Heart left ventricle (tissue), 16 donors: Measurements from ENCODE around the gene COCH. TPM values are rescaled to one million over a fixed set of nuclear protein-coding genes. Genes with fewer than 3 reads are reported as not detected.

Experiments
- ATAC-seq, 4 donors: fragments of 200-7000 bp; cut with Tn5 transposase; one replicate each; pipeline ENCODE4 v1.9.1; 2020 to 2022; ENCODE audit warnings: moderate library complexity in 4 of 4, mild to moderate bottlenecking in 3 of 4, moderate number of reproducible peaks in 1 of 4
- DNase-seq, 5 donors: peaks; one replicate each; pipeline ENCODE4 v3.0.0-alpha.2; 2020
- H3K27ac ChIP-seq, 12 donors: fragments of 200-600 bp; sonication (generic) in 4 of 12; one replicate each; pipeline versions ENCODE4 v1.5.0 to v1.8.0; 2016 to 2022; ENCODE audit warnings: mild to moderate bottlenecking in 2 of 12
- H3K27me3 ChIP-seq, 9 donors: fragments of 200-600 bp; sonication (generic) in 2 of 9; one replicate each; pipeline versions ENCODE4 v1.5.1 to v1.8.0; 2016 to 2022; ENCODE audit warnings: mild to moderate bottlenecking in 3 of 9
- H3K36me3 ChIP-seq, 9 donors: fragments of 200-600 bp; sonication (generic) in 2 of 9; one replicate each; pipeline versions ENCODE4 v1.5.0 to v1.8.0; 2018 to 2022; ENCODE audit warnings: mild to moderate bottlenecking in 2 of 9
- H3K4me1 ChIP-seq, 12 donors: fragments of 200-600 bp; sonication (generic) in 4 of 12; one replicate each; pipeline versions ENCODE4 v1.5.0 to v1.8.0; 2016 to 2022; ENCODE audit warnings: mild to moderate bottlenecking in 3 of 12
- H3K4me3 ChIP-seq, 12 donors: fragments of 200-600 bp; sonication (generic) in 4 of 12; one replicate each; pipeline versions ENCODE4 v1.5.0 to v1.8.0; 2017 to 2022; ENCODE audit warnings: mild to moderate bottlenecking in 9 of 12, moderate library complexity in 4 of 12
- H3K9me3 ChIP-seq, 12 donors: fragments of 200-600 bp; sonication (generic) in 4 of 12; one replicate each; pipeline versions ENCODE4 v1.5.0 to v1.8.0; 2016 to 2022; ENCODE audit warnings: mild to moderate bottlenecking in 1 of 12
- POLR2A ChIP-seq, 2 donors: fragments of 450-650 bp; IDR thresholded peaks; one replicate each; pipeline ENCODE4 v1.6.1; 2017; ENCODE audit warnings: antibody characterized with exemption in 2 of 2, mild to moderate bottlenecking in 2 of 2, moderate library complexity in 2 of 2
- WGBS, 4 donors: extraction: QIAGEN DNeasy Blood & Tissue Kit in 2 of 4; methylation state at CpG; one replicate each; pipeline versions ENCODE4 v1.1.5 to v1.1.7; 2013 to 2018; 5-methylcytosine and 5-hydroxymethylcytosine counted together
- intact Hi-C, 10 donors: fragments of 100-400 bp; cut with DNase I; formaldehyde crosslinking; loops; one replicate each; pipeline versions ENCODE4 v1.11.1 to v1.14.2; 2022
- polyA plus RNA-seq, 2 donors: library from polyadenylated mRNA; stranded (reverse); fragments of 200-250 nt; gene quantifications; one replicate each; pipeline ENCODE4 v1.2.3, GENCODE V29; 2013
- total RNA-seq, 9 donors: library from RNA; depleted of rRNA in 2 of 9; stranded (reverse); fragments of >200 nt in 2 of 9; fragmentation: NEBNext Ultra II Directional in 3 of 9; extraction: Animal tissue kit (Norgen Biotek cat#: 25700) in 3 of 9; gene quantifications; one replicate each; pipeline versions ENCODE4 v1.1.0 to v1.2.4, GENCODE V29; 2016 to 2023
- TF ChIP-seq, protein P1 (sequence below), 12 donors: fragments of 200-600 bp; sonication (generic) in 4 of 12; IDR thresholded peaks; one replicate each; pipeline versions ENCODE4 v1.5.0 to v1.8.0; 2018 to 2022; ENCODE audit warnings: antibody characterized with exemption in 12 of 12, mild to moderate bottlenecking in 5 of 12
- donor health status: ischemic (EF 13 %, LVEDD 7.1; RV severe dilation, severe dysfunction).
- donor health status: healthy with polysubstance abuse.
- donor health status: DM: no; HTN: yes; CAD: no.
- donor health status: DM: no; HTN: no; CAD: no.
- donor health status: ischemic (EF 25% LVEDD 6.9; RV normal size, moderate dysfunction).
- donor health status: ischemic (EF 25% LVEDD 5.7; RV mildly dilated, moderate dysfunction).
- donor health status: healthy.
- donor health status: DM: yes; HTN: yes; CAD: no.
- donor health status: ischemic (EF 35%, LVEDD 5.7; RV mildly dilated, moderate dysfunction).
- donor health status: nonischemic (EF 11% LVEDD 7.7; RV severe dilation, severe dysfunction).
- donor health status: DM: yes; HTN: yes; CAD: no.
- donor health status: PGD.
- donor health status: ischemic (EF 29% LVEDD 5.4; RV normal size, mild dysfunction).
- donor health status: nonischemic (EF 23%, LVEDD 6.1; RV moderate dilation, normal function).

The COCH gene
- total and polyA plus RNA-seq, 11 donors: 0.23 to 1.6 (median 0.65) TPM

DNA sequence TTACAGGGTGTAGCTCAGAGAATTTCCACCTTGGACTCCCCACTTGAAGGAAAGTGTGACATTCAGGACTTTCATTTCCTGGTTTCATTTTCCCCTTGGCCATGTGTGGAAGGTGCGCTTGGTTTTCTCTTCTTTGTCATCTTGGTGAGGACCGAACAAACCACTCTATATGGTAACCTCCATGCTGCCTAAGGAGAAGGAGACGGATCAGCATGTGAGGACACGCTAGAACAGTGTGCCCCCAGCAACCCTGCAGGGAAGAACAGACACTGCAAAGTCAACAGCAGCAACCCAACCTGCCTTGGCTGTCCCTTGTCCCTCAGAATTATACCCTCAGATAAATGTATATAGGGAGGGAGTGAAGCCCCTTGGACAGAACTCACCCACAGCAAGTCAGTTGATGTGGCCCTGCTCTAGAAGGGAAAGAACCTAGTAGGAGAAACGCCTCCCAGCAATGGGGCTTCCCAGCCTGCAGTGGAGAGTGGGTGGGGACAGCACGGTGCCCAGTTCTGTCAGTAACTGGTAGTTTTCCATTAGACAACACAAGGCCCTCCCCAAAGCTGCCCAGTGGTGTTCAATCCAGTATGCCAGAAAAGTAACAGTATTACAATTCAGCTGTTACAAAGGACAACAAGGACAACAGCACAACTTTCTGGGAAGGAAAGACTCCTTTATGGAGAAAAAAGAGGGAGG, 18.9 kb upstream of the COCH start:
- H3K27me3 ChIP-seq: peaks cover 0 to 6% (median 0%) of the 10 kb centered on the region in 9 donors
- no peaks in the 10 kb centered on the region for H3K4me1 ChIP-seq
- TF ChIP-seq, protein P1, sequence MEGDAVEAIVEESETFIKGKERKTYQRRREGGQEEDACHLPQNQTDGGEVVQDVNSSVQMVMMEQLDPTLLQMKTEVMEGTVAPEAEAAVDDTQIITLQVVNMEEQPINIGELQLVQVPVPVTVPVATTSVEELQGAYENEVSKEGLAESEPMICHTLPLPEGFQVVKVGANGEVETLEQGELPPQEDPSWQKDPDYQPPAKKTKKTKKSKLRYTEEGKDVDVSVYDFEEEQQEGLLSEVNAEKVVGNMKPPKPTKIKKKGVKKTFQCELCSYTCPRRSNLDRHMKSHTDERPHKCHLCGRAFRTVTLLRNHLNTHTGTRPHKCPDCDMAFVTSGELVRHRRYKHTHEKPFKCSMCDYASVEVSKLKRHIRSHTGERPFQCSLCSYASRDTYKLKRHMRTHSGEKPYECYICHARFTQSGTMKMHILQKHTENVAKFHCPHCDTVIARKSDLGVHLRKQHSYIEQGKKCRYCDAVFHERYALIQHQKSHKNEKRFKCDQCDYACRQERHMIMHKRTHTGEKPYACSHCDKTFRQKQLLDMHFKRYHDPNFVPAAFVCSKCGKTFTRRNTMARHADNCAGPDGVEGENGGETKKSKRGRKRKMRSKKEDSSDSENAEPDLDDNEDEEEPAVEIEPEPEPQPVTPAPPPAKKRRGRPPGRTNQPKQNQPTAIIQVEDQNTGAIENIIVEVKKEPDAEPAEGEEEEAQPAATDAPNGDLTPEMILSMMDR (IDR thresholded peaks at IDR 0.05): no peak
- TF ChIP-seq POLR2A (IDR thresholded peaks at IDR 0.05): no peak
- ATAC-seq: no peak
- no peak overlapping the region for H3K27ac ChIP-seq
- no peak overlapping the region for H3K4me3 ChIP-seq
- DNase-seq: no peak
- H3K36me3 ChIP-seq: no peaks in the 10 kb centered on the region
- 85 to 92% (median 88%) methylated on average over 6 of the region's 6 CpGs for WGBS, 4 donors
- intact Hi-C loops: no loop called here
- H3K9me3 ChIP-seq: no peaks in the 10 kb centered on the region

DNA sequence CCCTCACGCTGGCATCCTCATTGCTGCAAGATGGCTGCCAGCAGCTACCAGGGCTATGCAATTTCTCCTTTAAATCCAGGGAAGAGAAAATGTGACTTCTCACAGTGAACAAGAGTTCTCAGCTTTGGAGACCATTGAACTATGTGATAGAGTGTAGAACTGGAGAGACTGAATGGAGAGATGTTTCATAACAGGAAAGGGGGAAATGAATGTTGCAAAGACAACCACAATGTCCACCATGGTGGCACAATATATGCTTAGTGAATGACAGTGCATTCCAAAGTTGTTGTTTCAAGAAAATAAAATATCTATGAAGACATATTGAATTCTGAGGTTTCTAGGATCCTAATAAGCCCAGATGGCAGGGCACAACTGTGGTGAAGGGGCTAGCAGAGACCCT, 13.2 kb upstream of the COCH start:
- intact Hi-C loops: no loop called here
- H3K9me3 ChIP-seq: no peaks in the 10 kb centered on the region
- TF ChIP-seq POLR2A (IDR thresholded peaks at IDR 0.05): no peak
- TF ChIP-seq, protein P1 (IDR thresholded peaks at IDR 0.05): no peak
- DNase-seq (no peak), ATAC-seq (no peak)
- H3K36me3 ChIP-seq: no peaks in the 10 kb centered on the region
- 83 to 93% (median 88%) methylated on average over 1 of the region's 1 CpG for WGBS, 4 donors
- H3K27ac ChIP-seq: no peak overlapping the region
- H3K4me3 ChIP-seq: no peak overlapping the region
- peaks cover 0 to 10% (median 0%) of the 10 kb centered on the region in 9 donors for H3K27me3 ChIP-seq
- H3K4me1 ChIP-seq: no peaks in the 10 kb centered on the region

DNA sequence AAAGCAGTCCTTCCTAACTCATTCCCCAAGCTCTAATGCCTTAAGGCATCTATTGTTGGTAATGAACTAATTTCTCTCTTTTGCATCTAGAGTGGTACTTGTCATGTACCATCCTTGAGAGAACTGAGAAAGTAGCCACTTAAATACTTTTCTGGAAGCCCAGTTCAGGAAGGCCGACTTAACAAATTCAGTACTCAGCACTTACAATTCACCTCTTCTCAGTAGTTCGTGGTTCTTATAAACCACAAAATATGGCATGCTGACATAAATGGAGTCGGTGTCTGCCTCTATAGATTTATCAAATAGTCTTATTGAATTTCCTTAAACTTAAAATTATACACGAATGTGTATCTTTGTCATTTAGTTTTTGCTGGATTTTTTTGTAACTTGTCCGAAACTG, 9.4 kb upstream of the COCH start:
- 79 to 91% (median 86%) methylated on average over 5 of the region's 5 CpGs for WGBS, 4 donors
- intact Hi-C loops: no loop called here
- TF ChIP-seq, protein P1 (IDR thresholded peaks at IDR 0.05): no peak
- TF ChIP-seq POLR2A (IDR thresholded peaks at IDR 0.05): no peak

DNA sequence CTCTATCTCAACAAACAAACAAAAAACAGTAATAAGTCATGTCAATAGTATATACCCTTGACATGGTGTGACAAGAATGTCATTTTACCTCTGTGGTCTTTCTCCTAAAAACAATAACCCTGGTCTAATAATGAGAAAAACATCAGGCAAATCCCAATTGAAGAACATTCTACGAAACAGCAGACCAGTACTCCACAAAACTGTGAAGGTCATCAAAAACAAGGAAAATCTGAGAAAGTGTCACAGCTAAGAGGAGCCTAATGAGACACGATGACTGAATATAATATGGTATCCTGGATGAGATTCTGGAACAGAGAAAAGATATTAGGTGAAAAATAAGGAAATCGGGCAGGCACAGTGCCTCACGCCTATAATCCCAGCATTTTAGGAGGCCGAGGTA, 5.6 kb upstream of the COCH start:
- Histone ChIP-seq H3K4me1 (peaks cover 0 to 1% (median 0%) of the 10 kb centered on the region in 12 donors), H3K27ac (no peak overlapping the region), H3K9me3 (no peaks in the 10 kb centered on the region), H3K27me3 (peaks cover 0 to 22% (median 12%) of the 10 kb centered on the region in 9 donors), H3K36me3 (no peaks in the 10 kb centered on the region), H3K4me3 (no peak overlapping the region)
- DNase-seq (no peak), ATAC-seq (no peak)
- 92 to 97% (median 94%) methylated on average over 5 of the region's 5 CpGs for WGBS, 4 donors
- intact Hi-C loops: no loop called here
- TF ChIP-seq, protein P1 (IDR thresholded peaks at IDR 0.05): no peak
- no peak for TF ChIP-seq POLR2A (IDR thresholded peaks at IDR 0.05)

More for the DNA sequence above, 9.4 kb upstream of the COCH start:
- Histone ChIP-seq H3K27me3 (peaks cover 0 to 8% (median 0%) of the 10 kb centered on the region in 9 donors), H3K4me3 (no peak overlapping the region), H3K36me3 (no peaks in the 10 kb centered on the region), H3K27ac (no peak overlapping the region), H3K4me1 (no peaks in the 10 kb centered on the region), H3K9me3 (no peaks in the 10 kb centered on the region)
- no peak for DNase-seq
- no peak for ATAC-seq
